Measurements from ENCODE around the gene BEST3. TPM values are rescaled to one million over a fixed set of nuclear protein-coding genes. Genes with fewer than 3 reads are reported as not detected.

Gene BEST3
- total RNA-seq (2014; rRNA removed; shearing (Covaris generic)), result not detected in 2 replicates
- not detected in 2 replicates for polyA plus RNA-seq (2014; cell fraction: nucleus; rRNA removed)

DNA sequence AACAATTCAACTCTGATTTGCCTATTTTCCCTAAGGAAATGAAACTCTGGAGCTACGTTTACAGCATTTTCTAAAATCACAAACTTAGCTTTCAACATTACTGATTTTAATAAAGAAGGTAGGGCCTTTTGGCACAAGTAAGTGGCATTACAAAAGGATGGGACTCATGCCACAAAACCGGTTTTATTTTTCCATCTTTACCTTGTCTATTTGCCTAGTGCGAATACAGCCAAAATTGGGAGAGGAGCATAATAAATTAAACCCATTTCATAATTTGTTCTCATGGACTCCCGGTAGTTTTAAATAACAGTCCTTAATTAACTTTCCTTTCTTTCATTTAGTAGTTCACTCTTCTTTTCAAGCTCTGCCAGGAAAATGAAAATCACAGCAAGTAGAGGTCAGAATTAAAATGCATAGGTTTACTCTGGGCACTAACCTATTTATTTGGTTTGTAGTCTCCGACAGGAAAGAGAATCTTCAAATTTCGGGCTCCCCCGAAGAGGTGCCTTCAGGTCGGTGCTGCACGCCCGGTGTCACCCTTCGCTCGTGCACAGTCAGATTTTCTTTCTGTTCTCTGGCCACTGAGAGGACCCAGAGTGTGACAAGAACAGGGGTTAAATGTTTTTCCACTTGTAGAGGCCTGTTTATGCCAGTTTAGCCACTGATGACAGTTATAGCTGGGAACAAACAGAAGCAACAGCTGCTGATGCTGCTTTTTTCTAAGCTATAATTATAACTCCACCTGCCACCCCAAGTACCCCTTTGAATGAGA, at the start of gene BEST3:
BEST3 (minus strand) TSS at position 535 of the 772 bp plus-strand sequence. CDS start 1,505 bp downstream, outside the sequence.
- DNase-seq (ENCODE audit: extremely low read depth, low read depth), result no peak

DNA sequence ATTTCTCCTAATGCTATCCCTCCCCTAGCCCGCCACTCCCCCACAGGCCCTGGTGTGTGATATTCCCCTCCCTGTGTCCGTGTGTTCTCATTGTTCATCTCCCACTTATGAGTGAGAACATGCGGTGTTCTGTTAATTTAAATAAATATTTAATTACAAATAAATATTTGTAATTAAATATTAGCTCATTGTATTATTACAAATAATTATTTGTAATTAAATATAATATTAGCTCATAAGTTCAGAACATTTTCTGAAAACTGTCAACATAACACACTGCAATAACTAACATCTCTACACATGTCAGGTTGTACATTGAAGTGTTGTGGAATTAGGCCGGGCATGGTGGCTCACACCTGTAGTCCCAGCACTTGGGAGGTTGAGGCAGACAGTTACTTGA, 45.0 kb upstream of the BEST3 start:
- no peak for DNase-seq (ENCODE audit: extremely low read depth, low read depth)

DNA sequence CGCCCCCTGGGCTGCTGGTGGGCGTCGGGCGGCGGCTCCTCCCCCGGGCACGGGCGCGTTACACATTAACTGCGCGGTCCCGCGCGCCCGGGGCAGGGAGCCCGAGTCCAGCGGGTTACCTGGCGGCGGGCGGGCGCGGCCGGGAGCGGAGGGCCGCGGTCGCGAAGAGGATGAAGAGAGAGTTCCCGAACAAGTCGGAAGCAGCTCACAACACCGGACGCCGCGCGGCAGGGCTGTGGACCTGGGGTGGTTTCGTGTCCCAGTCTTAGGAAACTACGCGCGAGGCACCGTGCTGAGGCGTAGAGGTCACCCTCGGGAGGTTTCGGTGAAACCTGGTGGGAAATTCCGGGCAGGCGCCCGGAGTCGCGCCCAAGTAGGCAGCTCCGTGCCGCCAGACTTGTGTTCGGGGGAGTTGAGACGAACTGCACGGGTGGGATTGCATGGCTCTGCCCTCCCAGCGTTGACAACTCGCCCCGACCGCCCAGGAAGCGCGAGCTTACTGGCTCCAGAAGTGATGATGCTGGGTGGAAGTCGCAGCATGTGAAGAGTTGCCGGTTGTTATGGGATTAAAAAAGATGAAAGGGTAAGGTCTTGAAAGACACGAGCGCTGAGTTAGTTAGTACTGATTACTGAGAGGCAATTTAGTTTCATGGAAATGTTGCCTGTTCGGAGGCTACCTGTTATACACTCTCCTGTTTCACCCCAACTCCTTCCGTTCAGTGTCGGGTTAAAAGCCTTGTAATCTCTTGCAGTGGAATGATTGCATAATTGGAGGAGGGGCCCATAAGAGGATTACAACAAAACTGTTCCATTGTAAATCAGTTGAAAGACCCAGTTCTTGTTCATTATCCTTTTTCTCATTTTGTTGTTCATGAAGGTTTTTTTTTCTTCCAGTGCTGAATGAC, 40.4 kb upstream of the BEST3 start:
- DNase-seq (ENCODE audit: extremely low read depth, low read depth), result no peak

DNA sequence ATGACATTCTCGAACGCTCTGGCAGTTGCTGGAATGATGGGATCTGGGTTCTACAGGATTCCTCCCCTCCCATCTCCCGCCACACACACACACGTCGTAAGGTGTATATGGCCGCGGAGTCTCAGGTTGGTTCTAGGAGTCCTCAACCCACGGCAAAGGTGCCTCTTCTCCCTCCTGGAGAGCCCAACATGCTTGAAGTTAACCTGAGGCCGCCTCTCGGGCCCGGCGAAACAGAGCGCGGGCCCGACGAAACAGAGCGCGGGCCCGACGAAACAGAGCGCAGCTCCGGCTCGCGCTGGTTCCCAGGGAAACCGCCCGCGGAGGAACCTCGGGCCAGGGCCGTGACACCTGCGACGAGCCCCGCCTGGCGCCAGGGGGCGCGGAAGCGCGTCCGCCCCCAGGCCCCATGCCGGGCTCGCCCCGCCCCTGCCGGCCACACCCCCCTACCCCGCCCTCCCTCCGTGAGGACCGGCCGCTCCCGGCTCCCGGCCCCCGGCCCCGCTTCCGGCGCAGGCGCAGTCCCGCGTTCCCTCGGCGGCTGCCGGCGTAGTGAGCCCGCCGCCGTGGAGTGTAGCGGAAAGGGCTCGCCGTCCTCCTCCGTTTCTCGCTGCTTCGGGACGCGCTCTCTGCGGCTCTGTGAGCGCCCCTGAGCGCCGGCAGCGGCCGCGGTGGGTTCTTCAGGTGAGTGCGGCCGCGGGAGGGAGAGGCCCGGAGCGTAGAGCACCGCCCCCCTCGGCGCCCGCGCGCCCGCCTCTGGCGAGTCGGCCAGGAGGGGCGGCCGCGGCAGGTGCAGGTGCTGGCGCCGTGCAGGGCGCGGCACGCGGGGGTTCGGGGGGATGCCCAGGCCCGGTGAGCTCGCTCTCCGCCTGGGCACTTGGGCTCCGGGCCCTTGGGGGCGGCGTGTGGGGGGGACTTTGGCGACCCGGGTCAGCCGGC, 39.5 kb upstream of the BEST3 start, which contains the start of gene RAB3IP:
RAB3IP (plus strand) TSS at position 510 of the 936 bp plus-strand sequence. CDS start 16,549 bp downstream, outside the sequence.
- DNase-seq (ENCODE audit: extremely low read depth, low read depth), result peak; percentile 79

DNA sequence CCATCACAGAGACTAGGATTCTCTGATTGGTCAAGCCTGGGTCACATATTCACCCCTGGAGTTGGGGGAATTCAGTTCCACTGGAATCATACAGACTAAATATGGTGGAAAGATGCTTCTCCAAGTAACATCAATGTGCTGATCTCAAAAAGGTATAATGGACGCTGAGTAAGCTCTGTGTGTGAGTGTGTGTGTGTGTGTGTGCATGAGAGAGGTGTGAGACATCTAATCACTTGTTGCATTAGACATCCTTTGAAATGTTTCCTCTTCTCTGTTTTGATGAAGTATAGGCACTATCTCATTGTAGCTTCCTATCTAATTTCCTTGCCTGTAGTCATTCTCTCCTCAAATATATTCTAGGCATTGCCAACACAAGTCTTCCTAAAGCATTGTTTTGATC, 34.5 kb upstream of the BEST3 start:
- DNase-seq (ENCODE audit: extremely low read depth, low read depth), result no peak

DNA sequence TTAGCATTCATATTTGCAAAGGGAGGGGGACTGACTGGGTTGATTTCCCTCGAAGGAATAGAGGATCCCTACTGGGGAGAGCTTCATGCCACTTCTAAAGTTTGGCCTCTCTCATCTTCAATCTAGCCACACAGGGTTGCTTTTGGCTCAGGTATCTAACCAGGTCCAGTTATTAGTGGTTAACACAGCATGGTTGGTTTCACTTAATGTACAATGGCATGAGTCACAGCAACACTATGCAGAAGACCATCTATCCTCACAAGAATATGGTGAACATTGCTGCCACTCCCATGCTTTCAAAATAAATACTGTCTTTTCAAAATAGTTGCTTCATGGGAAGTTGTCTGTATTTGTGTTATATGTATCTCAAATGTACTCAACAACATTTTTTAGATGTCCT, 33.0 kb upstream of the BEST3 start:
- DNase-seq (ENCODE audit: extremely low read depth, low read depth), result no peak

DNA sequence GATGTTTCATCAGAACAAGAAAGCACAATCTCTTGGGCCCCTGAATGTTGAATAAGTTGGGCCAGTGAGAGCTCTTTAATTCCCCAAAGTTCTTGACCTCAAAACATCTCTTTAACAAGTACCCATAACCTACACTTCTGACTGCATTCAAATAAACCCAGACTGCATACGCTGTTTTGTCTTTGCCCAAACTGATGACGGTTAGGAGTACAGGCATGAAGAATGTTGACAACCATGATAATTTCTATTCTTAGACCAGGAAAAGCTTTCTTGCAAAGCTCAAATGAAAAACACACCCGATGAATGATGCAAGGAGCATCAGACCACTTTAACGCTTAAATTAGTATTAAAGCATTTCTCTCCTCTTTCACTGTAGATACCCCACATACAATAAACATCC, 27.8 kb upstream of the BEST3 start:
- DNase-seq (ENCODE audit: extremely low read depth, low read depth), result no peak

DNA sequence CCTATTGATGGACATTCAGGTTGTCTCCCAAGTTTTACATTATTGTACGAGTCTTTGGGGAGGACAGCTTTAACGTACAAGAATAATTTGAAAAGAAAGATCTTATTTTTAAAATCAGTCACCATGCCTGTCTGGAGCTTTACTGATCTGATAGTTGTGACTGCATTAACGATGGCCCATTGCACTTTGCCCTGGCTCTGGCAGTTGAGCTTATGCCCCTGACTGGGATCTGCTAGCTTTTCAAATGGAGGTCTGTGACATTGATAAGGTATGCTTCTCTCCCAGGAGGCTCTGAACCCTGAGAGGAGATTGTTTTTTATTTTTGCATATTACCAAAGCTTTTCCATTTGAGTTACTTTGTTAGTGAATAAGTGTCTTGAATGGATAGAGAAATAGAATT, 21.6 kb upstream of the BEST3 start:
- no peak for DNase-seq (ENCODE audit: extremely low read depth, low read depth)

DNA sequence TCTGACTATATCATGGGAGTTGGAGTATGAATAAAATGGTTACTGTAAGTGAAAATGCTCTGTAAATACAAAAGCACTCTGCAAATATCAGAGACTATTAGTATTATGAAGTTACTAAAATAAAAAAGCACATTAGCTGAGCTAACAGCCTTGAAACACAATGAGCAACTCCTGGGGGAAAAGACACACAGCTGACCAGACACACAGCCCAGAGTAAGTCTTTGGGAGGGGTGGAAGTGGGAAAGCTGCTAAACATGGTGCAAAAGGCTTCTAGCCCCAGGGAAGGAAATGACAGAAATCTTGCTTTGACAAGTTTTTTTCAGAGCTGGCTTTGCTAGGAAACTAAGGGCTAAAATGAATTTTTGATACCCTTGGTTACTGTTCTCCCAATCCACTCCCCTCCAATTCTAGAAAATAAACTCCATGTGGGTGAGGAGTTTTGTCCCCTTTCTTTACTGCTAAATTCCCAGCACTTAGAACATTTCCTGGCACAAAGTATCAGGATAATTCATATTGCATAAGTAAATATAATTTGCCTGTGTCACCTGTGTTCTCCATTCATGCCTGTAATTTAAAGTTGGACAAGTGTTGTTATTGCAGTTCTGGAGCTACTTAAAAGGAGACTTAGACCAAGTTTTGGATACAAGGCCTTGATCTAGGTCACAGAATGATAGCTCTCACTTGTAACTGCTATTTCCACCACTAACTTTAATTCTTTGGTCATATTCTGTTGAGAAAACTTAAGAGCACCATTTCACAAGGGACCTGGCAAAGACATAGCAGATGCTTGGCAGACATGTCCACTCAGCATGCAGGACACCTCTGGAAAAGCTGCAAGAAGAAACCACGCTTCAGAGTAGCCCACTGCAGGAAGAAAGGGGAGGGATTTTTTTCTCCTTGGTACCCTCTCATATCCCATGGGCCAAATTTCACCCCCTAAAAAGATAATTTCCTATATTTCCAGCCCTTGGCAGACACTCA, 20.5 kb upstream of the BEST3 start:
- no peak for DNase-seq (ENCODE audit: extremely low read depth, low read depth)

DNA sequence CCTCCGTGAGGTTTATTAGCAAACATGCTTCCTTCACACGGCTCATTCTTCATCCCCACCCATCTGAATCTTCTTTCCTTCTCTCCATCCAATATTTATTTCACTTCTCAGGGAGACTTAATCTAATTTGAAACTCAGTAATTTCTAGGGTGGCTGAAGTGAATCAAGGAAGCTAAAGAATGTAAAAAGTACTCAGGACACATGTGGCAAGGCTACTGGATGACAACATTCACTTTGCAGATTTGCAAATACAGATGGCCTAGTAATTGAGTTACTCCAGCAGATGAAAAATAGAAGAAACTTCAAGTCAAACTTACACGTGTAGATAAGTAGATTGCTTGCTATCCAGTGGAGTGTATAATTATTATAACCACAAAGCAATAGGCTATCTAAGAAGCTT, 15.4 kb upstream of the BEST3 start:
- DNase-seq (ENCODE audit: extremely low read depth, low read depth), result no peak

DNA sequence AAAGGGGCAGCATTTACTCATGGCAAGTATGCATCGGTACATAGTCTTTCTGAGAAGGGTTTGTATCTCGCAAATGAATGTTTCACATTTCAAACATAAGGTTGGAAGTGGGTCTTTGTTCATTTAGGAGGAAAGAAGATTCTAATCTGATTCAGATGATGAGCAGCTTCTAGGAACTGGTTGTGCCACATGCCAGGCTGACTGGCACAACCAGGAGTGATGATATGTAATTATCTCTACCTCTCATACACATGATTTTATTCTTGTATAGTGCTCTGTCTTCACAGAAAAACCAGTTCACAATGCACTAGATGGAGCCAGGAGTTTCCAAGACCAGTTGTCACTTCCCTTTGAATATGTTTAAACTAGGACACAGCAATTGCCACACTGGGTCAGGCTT, 13.7 kb upstream of the BEST3 start:
- DNase-seq (ENCODE audit: extremely low read depth, low read depth), result no peak

DNA sequence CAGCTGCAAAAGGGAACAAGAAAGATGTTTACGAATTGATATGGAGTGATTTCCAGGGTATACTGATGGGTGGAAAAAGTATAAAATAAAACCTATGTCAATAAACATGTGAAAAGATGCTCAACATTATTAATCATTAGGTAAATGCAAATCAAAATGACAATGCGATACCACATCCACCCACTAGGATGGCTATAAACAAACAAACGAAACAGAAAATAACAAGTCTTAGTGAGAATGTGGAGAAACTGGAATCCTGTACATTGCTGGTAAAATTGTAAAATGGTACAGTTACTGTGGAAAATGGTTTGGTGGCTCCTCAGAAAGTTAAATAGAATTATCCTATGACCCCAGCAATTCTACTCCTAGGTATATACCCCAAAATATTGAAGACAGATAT, 9.5 kb upstream of the BEST3 start:
- no peak for DNase-seq (ENCODE audit: extremely low read depth, low read depth)

DNA sequence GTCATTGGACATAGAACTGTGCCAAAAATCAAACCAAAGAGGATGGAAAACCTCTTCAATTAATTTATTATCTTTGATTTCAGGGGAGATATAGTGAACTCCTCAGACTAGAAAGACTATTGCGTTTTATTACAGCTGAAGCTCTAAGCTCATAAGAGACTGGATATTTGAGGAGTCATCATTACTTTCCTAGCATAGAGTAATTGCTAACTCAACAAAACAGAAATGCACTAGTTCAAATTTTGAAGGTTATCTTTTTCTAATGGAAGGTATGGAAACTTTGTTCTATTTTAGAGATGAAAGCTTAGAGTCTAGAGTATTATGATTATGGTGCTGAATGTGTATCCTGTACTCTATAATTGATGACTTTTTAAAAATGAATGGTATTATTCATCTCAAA, 5.3 kb upstream of the BEST3 start:
- no peak for DNase-seq (ENCODE audit: extremely low read depth, low read depth)

DNA sequence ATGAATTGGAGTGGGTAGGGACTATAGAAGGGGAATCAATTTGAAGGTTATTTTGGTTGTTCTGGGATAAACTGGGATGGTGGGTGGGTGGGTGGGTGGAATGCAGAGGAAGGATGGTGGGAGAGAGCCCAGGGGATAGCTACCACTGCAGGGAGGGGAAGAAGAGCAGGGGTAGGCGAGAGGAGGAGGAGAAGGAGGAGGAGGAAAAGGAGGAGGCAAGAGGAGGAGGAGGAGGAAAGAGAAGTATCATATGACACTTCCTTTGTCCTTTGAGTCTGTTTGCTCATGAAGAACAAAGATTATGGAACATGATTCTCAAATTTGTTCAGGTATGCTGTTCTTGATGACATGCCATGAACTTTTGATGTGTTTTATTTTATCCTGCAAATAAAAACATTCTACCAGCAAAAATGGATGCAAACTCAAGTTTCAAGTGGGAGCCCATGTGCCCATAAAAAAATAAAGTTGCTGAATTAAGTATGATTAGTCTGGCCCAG, 4.1 kb upstream of the BEST3 start:
- no peak for DNase-seq (ENCODE audit: extremely low read depth, low read depth)

DNA sequence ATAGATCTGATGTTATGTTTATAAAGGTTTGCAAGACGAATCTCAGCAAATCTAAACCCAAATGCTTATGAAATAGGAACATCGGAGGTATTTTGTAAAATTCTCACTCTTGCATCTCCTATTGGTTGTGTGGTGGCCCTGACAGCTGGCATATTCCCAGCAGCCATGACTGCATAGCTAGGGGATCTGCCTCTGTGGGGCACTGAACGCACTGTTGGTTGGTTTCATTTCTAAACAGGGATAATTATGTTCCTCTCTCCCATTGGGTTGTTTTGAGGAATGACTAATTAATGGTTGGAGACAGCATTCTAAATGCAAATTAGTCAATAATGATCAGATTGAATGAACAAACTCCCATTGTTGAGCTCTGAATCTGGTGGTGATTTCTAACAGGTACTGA, 2.7 kb upstream of the BEST3 start:
- no peak for DNase-seq (ENCODE audit: extremely low read depth, low read depth)

DNA sequence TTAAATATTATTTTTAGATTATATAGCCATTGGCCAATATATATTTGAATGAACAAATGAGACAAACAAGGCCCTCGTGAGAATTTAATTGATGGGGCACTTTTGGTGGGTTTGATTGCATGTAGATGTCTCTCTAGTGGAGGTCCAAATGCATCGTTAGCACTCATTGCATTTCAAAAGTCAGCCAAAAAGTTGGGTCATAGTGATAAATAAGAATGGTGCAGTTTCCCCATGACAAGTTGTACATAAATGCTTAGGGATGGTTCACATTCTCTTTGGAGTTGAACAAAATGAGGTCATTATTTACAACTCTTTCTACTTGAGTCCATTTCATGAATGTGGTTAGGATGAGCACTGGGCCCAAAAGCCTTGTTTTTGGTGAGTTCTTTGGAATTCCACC, 1.0 kb downstream of the BEST3 start:
- no peak for DNase-seq (ENCODE audit: extremely low read depth, low read depth)

DNA sequence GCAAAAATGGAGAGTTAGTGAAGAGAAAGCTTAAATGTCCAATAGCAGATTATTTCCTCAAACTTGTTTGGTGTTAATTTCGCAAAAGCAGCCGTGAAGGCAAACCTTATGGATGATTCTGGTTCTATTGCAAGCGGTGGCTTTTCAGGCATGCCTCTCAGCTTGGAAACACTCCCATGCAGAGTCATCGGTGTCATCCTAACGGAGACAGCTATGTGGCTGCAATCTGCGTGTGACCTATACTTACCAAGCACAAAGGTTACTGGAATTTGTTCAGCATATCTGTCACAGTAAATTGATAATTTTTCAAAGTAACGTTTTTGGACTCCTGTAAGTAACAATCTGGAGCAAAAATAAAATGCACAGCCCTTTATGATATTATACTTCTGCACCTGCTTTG, 5.0 kb downstream of the BEST3 start:
- no peak for DNase-seq (ENCODE audit: extremely low read depth, low read depth)

DNA sequence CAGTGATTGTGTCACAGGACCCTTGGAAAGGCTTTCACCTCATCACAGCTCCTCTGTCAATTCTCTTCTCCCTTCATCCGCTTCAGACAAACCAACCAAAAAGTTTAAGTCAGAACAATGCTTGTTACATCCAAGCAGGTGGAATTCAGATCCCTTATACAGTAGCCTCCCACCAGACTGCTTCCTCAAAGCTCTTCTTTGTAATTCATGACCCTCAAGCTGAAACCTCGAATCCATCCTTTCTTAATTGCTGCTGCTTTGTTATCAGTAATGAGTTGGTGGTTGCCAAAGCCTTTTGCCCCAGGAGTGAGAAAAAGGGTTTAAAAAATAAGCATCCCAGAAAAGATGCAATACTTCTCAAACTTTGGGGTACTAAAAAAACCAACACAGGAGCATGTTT, 9.5 kb downstream of the BEST3 start:
- DNase-seq (ENCODE audit: extremely low read depth, low read depth), result no peak
